K562 (cell line): Measurements from ENCODE around the gene ATAD3C. TPM values are rescaled to one million over a fixed set of nuclear protein-coding genes. Genes with fewer than 3 reads are reported as not detected.

Source experiments
- CBFA2T3 ChIP-seq: fragments of 450-650 bp; IDR thresholded peaks from 2 replicates; pipeline ENCODE4 v1.6.1; 2017
- CHAMP1 ChIP-seq: fragments of 450-650 bp; IDR thresholded peaks from 2 replicates; pipeline ENCODE4 v1.6.1; 2016; ENCODE audit warnings: mild to moderate bottlenecking
- CHD4 ChIP-seq: fragments of 200-600 bp; sonication (generic); IDR thresholded peaks from 3 replicates; pipeline ENCODE4 v1.6.1; 2012; ENCODE audit warnings: low read depth, mild to moderate bottlenecking, mixed read lengths, low read length, inconsistent platforms; ENCODE audit not compliant: insufficient read depth, insufficient replicate concordance, poor library complexity, severe bottlenecking
- CTBP1 ChIP-seq: fragments of 450-650 bp; IDR thresholded peaks from 2 replicates; pipeline ENCODE4 v1.6.1; 2016; ENCODE audit warnings: borderline replicate concordance
- EZH2 ChIP-seq: IDR thresholded peaks from 2 replicates; pipeline ENCODE4 v1.6.1; 2012; ENCODE audit warnings: low read depth, mild to moderate bottlenecking, inconsistent platforms, low read length, borderline replicate concordance
- FOS ChIP-seq: IDR thresholded peaks from 3 replicates; pipeline ENCODE4 v1.6.1; 2011; ENCODE audit not compliant: insufficient read length; ENCODE audit errors: extremely low read depth
- GTF2A2 ChIP-seq: IDR thresholded peaks from 2 replicates; pipeline ENCODE4 v1.6.1; 2016; ENCODE audit warnings: mild to moderate bottlenecking, missing genetic modification characterization, missing compliant biosample characterization
- ILK ChIP-seq: fragments of 450-650 bp; IDR thresholded peaks from 2 replicates; pipeline ENCODE4 v1.6.1; 2016; ENCODE audit warnings: missing genetic modification characterization, low read depth, mild to moderate bottlenecking, missing compliant biosample characterization, moderate library complexity, borderline replicate concordance
- PCBP2 ChIP-seq: fragments of 200-400 bp; formaldehyde crosslinking; IDR thresholded peaks from 2 replicates; pipeline ENCODE4 v1.6.1; 2018; ENCODE audit warnings: low read length, low read depth, mild to moderate bottlenecking, moderate library complexity; ENCODE audit not compliant: poor library complexity, severe bottlenecking
- RBM34 ChIP-seq: fragments of 200-400 bp; formaldehyde crosslinking; IDR thresholded peaks from 2 replicates; pipeline ENCODE4 v1.6.1; 2018; ENCODE audit warnings: low read length, borderline replicate concordance; ENCODE audit not compliant: insufficient read depth
- RBM39 ChIP-seq: fragments of 200-400 bp; formaldehyde crosslinking; optimal IDR thresholded peaks from 2 replicates; pipeline ENCODE3; 2018; ENCODE audit warnings: low read depth, low read length
- SAFB ChIP-seq: fragments of 200-400 bp; formaldehyde crosslinking; IDR thresholded peaks from 2 replicates; pipeline ENCODE4 v1.6.1; 2017; ENCODE audit warnings: low read depth, low read length, borderline replicate concordance
- SIX5 ChIP-seq, 2 experiments: IDR thresholded peaks; 2 replicates each; pipeline ENCODE4 v1.6.1; 2011; ENCODE audit warnings: low read length in 2 of 2, borderline replicate concordance in 1 of 2, low read depth in 1 of 2, mild to moderate bottlenecking in 1 of 2, moderate library complexity in 1 of 2; ENCODE audit not compliant: insufficient read depth in 1 of 2
- TEAD4 ChIP-seq, 2 experiments: sonication (generic) in 1 of 2; formaldehyde crosslinking in 1 of 2; IDR thresholded peaks; 2 replicates each; pipeline versions ENCODE4 v1.6.1 to v1.8.0; 2012 to 2022; ENCODE audit warnings: borderline replicate concordance in 1 of 2, inconsistent platforms in 1 of 2, low read length in 1 of 2, mild to moderate bottlenecking in 1 of 2, missing genetic modification reagents in 1 of 2
- TFAM ChIP-seq: fragments of 250-450 bp; sonication (Bioruptor Pico); conservative IDR thresholded peaks from 2 replicates; pipeline ENCODE4 v1.5.0; 2021; ENCODE audit warnings: mild to moderate bottlenecking, moderate library complexity
- TGIF2 ChIP-seq: sonication (generic); formaldehyde crosslinking; IDR thresholded peaks from 2 replicates; pipeline ENCODE4 v1.8.1; 2022; ENCODE audit warnings: mild to moderate bottlenecking, missing genetic modification reagents, moderate library complexity
- YY1 ChIP-seq, 3 experiments: IDR thresholded peaks; 2 replicates each; pipeline ENCODE4 v1.6.1; 2011; ENCODE audit warnings: low read length in 2 of 3, mild to moderate bottlenecking in 2 of 3, moderate library complexity in 2 of 3, borderline replicate concordance in 1 of 3, control low read depth in 1 of 3, low read depth in 1 of 3; ENCODE audit not compliant: insufficient read depth in 3 of 3, insufficient replicate concordance in 2 of 3, control insufficient read depth in 1 of 3, insufficient read length in 1 of 3; ENCODE audit errors: extremely low read depth in 1 of 3
- ZNF316 ChIP-seq: fragments of 450-650 bp; IDR thresholded peaks from 2 replicates; pipeline ENCODE4 v1.6.1; 2016
- ZNF740 ChIP-seq, 3 experiments: fragments of 200-800 bp in 1 of 3; sonication (Bioruptor generic) in 1 of 3; sonication (generic) in 1 of 3; formaldehyde crosslinking in 1 of 3; IDR thresholded peaks; 2 replicates each; pipeline versions ENCODE4 v1.6.1 to v1.8.0; 2016 to 2022; ENCODE audit warnings: mild to moderate bottlenecking in 2 of 3, missing compliant biosample characterization in 2 of 3, missing genetic modification characterization in 2 of 3, missing genetic modification reagents in 1 of 3
- polyA plus RNA-seq, 8 experiments: library from polyadenylated mRNA; depleted of rRNA in 4 of 8; stranded (reverse) in 5 of 8; unstranded in 3 of 8; fragments of >200 nt; fragmentation: Nextera tagmentation in 2 of 8; fragmentation: Illumina TruSeq in 1 of 8; extraction: Ambion mirVana in 2 of 8; extraction: Trizol in 1 of 8; gene quantifications; 2 replicates each; pipeline versions ENCODE4 v1.2.1 to v1.2.3, GENCODE V29; 2011 to 2014; ENCODE audit warnings: inconsistent platforms in 1 of 8, missing spikeins in 1 of 8
- total RNA-seq, 7 experiments: library from RNA; depleted of rRNA in 6 of 7; stranded (reverse); fragments of >200 nt in 6 of 7; fragmentation: Illumina TruSeq in 2 of 7; extraction: Trizol in 2 of 7; gene quantifications; 2 replicates each; pipeline versions ENCODE4 v1.2.1 to v1.2.3, GENCODE V29; 2011 to 2021; ENCODE audit warnings: low replicate concordance in 1 of 7
- TF ChIP-seq, protein P1 (sequence below): sonication (generic); formaldehyde crosslinking; IDR thresholded peaks from 2 replicates; pipeline ENCODE4 v1.8.0; 2022; ENCODE audit warnings: missing genetic modification reagents, mild to moderate bottlenecking, borderline replicate concordance

The ATAD3C gene
- total and polyA plus RNA-seq, 9 of the 15 experiments (the other 6 are each of a cell fraction or from before 2014, with no cell fraction given): 0.03 to 0.18 TPM; not detected in 7

GRCh38 chr1:1406821-1407635 is 42.5 kb upstream of the ATAD3C start, which contains the start of gene MRPL20 (continued):
- TF ChIP-seq ZNF740 (CRISPR knock-in tag; IDR thresholded peaks at IDR 0.05) (peak; percentile 16; the same call in 1 of the 2 replicates), ZNF740 (tag; IDR thresholded peaks at IDR 0.05) (no peak), EZH2 (no peak), FOS (no peak), CHD4 (no peak), CBFA2T3 (no peak), RBM39 (no peak), PCBP2 (no peak), ZNF316 (no peak), TFAM (CRISPR knock-in tag) (no peak), CHAMP1 (0 out of 2 replicates have a peak, but pooled peaks have one; percentile 20), ILK (tag) (no peak), SAFB (peak; percentile 51; the same call in 1 of the 2 replicates), GTF2A2 (tag) (no peak), YY1 (IDR thresholded peaks at IDR 0.05; ENCODE audit: borderline replicate concordance in 1 of 3, control insufficient read depth in 1 of 3, extremely low read depth in 1 of 3, insufficient read depth in 3 of 3, insufficient read length in 1 of 3, insufficient replicate concordance in 2 of 3, low read depth in 1 of 3, low read length in 2 of 3) (peak; percentile 90 to 98 (median 98)), SIX5 (IDR thresholded peaks at IDR 0.05; ENCODE audit: borderline replicate concordance in 1 of 2, insufficient read depth in 1 of 2, low read depth in 1 of 2, low read length in 2 of 2) (peak; percentile 70 to 82), TEAD4 (IDR thresholded peaks at IDR 0.05; ENCODE audit: low read length) (peak; percentile 27; the same call in 1 of the 2 replicates), TEAD4 (CRISPR knock-in tag; IDR thresholded peaks at IDR 0.05; ENCODE audit: borderline replicate concordance) (no peak), TGIF2 (CRISPR knock-in tag) (peak; percentile 50; the same call in 1 of the 2 replicates), CTBP1 (peak; percentile 79; the same call in 1 of the 2 replicates), RBM34 (peak; percentile 100)
- TF ChIP-seq, protein P1, sequence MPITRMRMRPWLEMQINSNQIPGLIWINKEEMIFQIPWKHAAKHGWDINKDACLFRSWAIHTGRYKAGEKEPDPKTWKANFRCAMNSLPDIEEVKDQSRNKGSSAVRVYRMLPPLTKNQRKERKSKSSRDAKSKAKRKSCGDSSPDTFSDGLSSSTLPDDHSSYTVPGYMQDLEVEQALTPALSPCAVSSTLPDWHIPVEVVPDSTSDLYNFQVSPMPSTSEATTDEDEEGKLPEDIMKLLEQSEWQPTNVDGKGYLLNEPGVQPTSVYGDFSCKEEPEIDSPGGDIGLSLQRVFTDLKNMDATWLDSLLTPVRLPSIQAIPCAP (CRISPR knock-in tag): no peak
